GM18502 (cell line): ENCODE measurements around the gene PPP1R15A.
"Not testable (repeated sequence)": the region's sequence is repeated elsewhere in the genome, so short reads cannot be mapped to it uniquely, and the experiment has no call there.

Source experiments
- ATAC-seq: cut with Tn5 transposase; IDR thresholded peaks from one replicate; pipeline ENCODE4 v1.9.1; 2021; ENCODE audit warnings: mild to moderate bottlenecking; ENCODE audit not compliant: unreplicated experiment, poor library complexity

The PPP1R15A gene

GRCh38 chr19:48858984-48859710 is 13.1 kb upstream of the PPP1R15A start:
- no peak for ATAC-seq

- peak; percentile 59 for ATAC-seq
Observed at GRCh38 chr19:48859711-48860572, 12.3 kb upstream of the PPP1R15A start.

- no peak for ATAC-seq
Observed at GRCh38 chr19:48861313-48861712, 10.9 kb upstream of the PPP1R15A start.

- ATAC-seq, result no peak
Observed at GRCh38 chr19:48862827-48863226, 9.4 kb upstream of the PPP1R15A start.

- ATAC-seq, result no peak
Observed at GRCh38 chr19:48866692-48867091, 5.5 kb upstream of the PPP1R15A start.

- ATAC-seq, result no peak
Observed at GRCh38 chr19:48867123-48867745, 5.0 kb upstream of the PPP1R15A start.

- ATAC-seq, result no peak
Observed at GRCh38 chr19:48867746-48868113, 4.5 kb upstream of the PPP1R15A start.

- no peak for ATAC-seq
Observed at GRCh38 chr19:48868114-48868886, 3.9 kb upstream of the PPP1R15A start, which contains the start of gene PLEKHA4. Gene PLEKHA4, minus strand, starts transcription at chr19:48868617. Its CDS starts 997 bp downstream, at chr19:48867620.

GRCh38 chr19:48870048-48870447 is 2.2 kb upstream of the PPP1R15A start:
- no peak for ATAC-seq

- ATAC-seq, result not testable (repeated sequence)
Observed at GRCh38 chr19:48871471-48872181, 595 bp upstream of the PPP1R15A start.

- ATAC-seq, result no peak
Observed at GRCh38 chr19:48872884-48873475, 759 bp downstream of the PPP1R15A start.

GRCh38 chr19:48873476-48874302 is 1.5 kb downstream of the PPP1R15A start:
- ATAC-seq, result no peak

GRCh38 chr19:48874303-48875135 is 2.3 kb downstream of the PPP1R15A start:
- ATAC-seq, result no peak

GRCh38 chr19:48876043-48876981 is 4.1 kb downstream of the PPP1R15A start:
- not testable (repeated sequence) for ATAC-seq

- no peak for ATAC-seq
Observed at GRCh38 chr19:48877855-48878195, 5.6 kb downstream of the PPP1R15A start.

GRCh38 chr19:48878196-48879024 is 6.2 kb downstream of the PPP1R15A start:
- no peak for ATAC-seq
